ENCODE data around the gene LYRM4.

The LYRM4 gene

GRCh38 chr6:5246141-5247097, 14.3 kb downstream of the LYRM4 start:
- FAIRE-seq (no peak), DNase-seq (ENCODE audit: low spot score) (no peak)

- DNase-seq (ENCODE audit: low spot score) = no peak
- no peak for FAIRE-seq
Measured at GRCh38 chr6:5243069-5243468, 17.7 kb downstream of the LYRM4 start.

GRCh38 chr6:5241252-5241651, 19.5 kb downstream of the LYRM4 start:
- no peak for FAIRE-seq
- DNase-seq (ENCODE audit: low spot score) = no peak

- no peak for DNase-seq (ENCODE audit: low spot score)
- no peak for FAIRE-seq
Measured at GRCh38 chr6:5238336-5238735, 22.4 kb downstream of the LYRM4 start.

- DNase-seq (ENCODE audit: low spot score) = no peak
- FAIRE-seq = no peak
Measured at GRCh38 chr6:5237805-5238204, 22.9 kb downstream of the LYRM4 start.

GRCh38 chr6:5235830-5236229, 24.9 kb downstream of the LYRM4 start:
- DNase-seq (ENCODE audit: low spot score) (no peak), FAIRE-seq (no peak)

GRCh38 chr6:5234874-5235273, 25.9 kb downstream of the LYRM4 start:
- no peak for DNase-seq (ENCODE audit: low spot score)
- no peak for FAIRE-seq

- no peak for DNase-seq (ENCODE audit: low spot score)
- FAIRE-seq = no peak
Measured at GRCh38 chr6:5231289-5231688, 29.5 kb downstream of the LYRM4 start.

GRCh38 chr6:5230081-5230480, 30.7 kb downstream of the LYRM4 start:
- DNase-seq (ENCODE audit: low spot score) = no peak
- FAIRE-seq = no peak

GRCh38 chr6:5229356-5229755, 31.4 kb downstream of the LYRM4 start:
- FAIRE-seq = no peak
- DNase-seq (ENCODE audit: low spot score) = no peak

GRCh38 chr6:5223309-5223708, 37.4 kb downstream of the LYRM4 start:
- DNase-seq (ENCODE audit: low spot score) = no peak

GRCh38 chr6:5220443-5220842, 40.3 kb downstream of the LYRM4 start:
- DNase-seq (ENCODE audit: low spot score) (no peak), FAIRE-seq (no peak)

More at GRCh38 chr6:5223309-5223708, 37.4 kb downstream of the LYRM4 start:
- FAIRE-seq = no peak

GRCh38 chr6:5219011-5219691, 41.6 kb downstream of the LYRM4 start:
- DNase-seq (ENCODE audit: low spot score) = no peak
- FAIRE-seq = no peak

- DNase-seq (ENCODE audit: low spot score) (no peak), FAIRE-seq (no peak)
Measured at GRCh38 chr6:5217356-5217755, 43.4 kb downstream of the LYRM4 start.

- DNase-seq (ENCODE audit: low spot score) (no peak), FAIRE-seq (no peak)
Measured at GRCh38 chr6:5215799-5216198, 45.0 kb downstream of the LYRM4 start.

GRCh38 chr6:5215159-5215558, 45.6 kb downstream of the LYRM4 start:
- no peak for DNase-seq (ENCODE audit: low spot score)
- FAIRE-seq = no peak

- FAIRE-seq (no peak), DNase-seq (ENCODE audit: low spot score) (no peak)
Measured at GRCh38 chr6:5214570-5215052, 46.1 kb downstream of the LYRM4 start.

- FAIRE-seq = no peak
Measured at GRCh38 chr6:5213836-5214235, 46.9 kb downstream of the LYRM4 start.

GRCh38 chr6:5211492-5211891, 49.3 kb downstream of the LYRM4 start:
- DNase-seq (ENCODE audit: low spot score) (no peak), FAIRE-seq (no peak)

More at GRCh38 chr6:5213836-5214235, 46.9 kb downstream of the LYRM4 start:
- no peak for DNase-seq (ENCODE audit: low spot score)

- DNase-seq (ENCODE audit: low spot score) = no peak
- FAIRE-seq = no peak
Measured at GRCh38 chr6:5208471-5208971, 52.2 kb downstream of the LYRM4 start.

- DNase-seq (ENCODE audit: low spot score) = no peak
Measured at GRCh38 chr6:5208057-5208456, 52.7 kb downstream of the LYRM4 start.

GRCh38 chr6:5206920-5207561, 53.7 kb downstream of the LYRM4 start:
- FAIRE-seq (no peak), DNase-seq (ENCODE audit: low spot score) (no peak)

More at GRCh38 chr6:5208057-5208456, 52.7 kb downstream of the LYRM4 start:
- FAIRE-seq = no peak

All from RCC 7860 (cell line).